HG03442 (cell line): ENCODE measurements around the gene MAPRE3.

Experiments used
- ATAC-seq: cut with Tn5 transposase; IDR thresholded peaks from one replicate; pipeline ENCODE4 v1.9.1; 2021; ENCODE audit warnings: mild to moderate bottlenecking, moderate library complexity; ENCODE audit not compliant: unreplicated experiment

MAPRE3 gene

DNA sequence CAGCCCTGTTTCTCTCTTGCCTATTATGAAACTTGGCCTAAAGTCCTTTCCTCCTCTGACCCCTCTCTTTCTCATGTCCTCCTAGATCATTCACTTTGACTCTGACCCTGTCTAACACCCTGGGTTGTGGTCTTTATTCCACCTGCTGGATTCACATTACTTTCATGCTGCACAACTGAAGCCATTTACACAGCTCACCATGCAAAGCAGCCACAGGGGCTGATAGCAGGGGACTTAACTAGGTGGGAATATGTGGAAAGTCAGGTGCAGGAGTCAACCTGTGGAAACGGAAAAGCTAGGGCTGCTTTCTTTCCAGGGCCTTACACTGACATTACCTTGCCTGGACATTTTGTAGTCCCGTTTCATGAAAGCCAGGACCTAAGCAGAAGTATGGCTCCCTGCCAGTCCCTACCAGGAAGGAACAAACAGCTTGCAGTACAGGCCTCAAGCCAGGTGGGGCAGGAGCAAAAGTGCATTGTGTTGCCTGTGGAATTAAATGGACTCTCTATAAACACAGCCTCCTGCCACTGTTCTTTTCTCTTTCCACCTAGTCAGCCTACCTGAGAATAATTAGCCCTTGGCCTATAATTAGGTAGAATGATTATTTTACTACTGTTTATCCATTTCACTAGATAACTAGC is 11.8 kb downstream of the MAPRE3 start:
- no peak for ATAC-seq

DNA sequence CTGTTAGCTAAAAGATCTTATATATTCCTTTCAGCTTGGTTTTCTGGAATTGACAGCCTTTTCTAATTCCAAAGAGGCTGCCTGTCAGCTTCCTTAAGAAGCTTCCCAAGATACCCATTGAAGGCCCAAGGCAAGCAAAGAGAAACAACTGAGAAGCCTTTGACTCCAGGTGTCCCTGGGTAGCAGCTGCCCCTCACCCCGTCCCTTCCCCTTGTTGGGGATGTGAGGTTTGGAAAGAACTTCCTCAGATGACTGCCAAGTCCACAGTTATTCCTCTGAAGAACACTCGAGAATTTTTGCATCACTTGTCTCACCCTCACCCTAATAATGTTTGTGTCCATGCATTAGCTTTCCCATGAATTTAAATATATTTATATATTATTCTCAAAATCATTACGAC is 13.3 kb downstream of the MAPRE3 start:
- ATAC-seq = no peak

DNA sequence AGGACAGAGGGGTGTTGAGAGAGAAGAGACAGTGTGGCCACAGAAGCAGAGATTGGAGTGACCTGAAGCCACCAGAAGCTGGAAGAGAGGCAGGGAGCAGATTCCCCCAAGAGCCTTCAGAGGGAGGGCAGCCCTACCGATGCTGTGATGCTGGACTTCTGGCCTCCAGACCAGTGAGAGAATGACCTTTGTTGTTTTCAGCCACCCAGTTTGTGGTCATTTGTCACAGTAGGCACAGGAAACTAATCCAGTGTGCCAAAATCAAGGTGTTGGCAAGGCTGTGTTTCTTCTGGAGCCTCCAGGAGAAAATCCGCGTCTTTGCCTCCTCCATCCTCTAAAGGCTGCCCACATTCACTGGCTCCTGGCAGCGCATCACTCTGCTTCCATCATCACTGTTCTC is 15.4 kb downstream of the MAPRE3 start:
- ATAC-seq = no peak

DNA sequence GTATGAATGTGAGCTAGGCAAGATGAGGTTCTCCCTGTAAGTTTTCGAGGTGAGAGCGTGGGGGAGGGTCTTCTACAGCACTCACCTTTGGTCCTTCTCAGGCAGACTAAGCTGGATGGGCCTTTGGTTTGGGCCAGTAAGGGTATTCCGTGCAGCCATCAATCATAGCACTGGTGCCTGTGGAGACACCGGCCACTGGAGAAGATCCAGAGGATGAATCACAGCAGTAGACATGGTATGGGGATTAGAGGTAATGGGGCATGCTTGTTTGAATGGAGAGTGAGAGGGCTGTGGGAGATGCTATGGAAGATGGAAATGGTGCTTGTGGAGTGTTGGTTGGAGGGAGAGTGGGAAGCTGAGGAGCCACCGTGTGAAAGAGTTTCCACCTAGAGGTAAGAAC is 16.1 kb downstream of the MAPRE3 start:
- ATAC-seq = no peak

DNA sequence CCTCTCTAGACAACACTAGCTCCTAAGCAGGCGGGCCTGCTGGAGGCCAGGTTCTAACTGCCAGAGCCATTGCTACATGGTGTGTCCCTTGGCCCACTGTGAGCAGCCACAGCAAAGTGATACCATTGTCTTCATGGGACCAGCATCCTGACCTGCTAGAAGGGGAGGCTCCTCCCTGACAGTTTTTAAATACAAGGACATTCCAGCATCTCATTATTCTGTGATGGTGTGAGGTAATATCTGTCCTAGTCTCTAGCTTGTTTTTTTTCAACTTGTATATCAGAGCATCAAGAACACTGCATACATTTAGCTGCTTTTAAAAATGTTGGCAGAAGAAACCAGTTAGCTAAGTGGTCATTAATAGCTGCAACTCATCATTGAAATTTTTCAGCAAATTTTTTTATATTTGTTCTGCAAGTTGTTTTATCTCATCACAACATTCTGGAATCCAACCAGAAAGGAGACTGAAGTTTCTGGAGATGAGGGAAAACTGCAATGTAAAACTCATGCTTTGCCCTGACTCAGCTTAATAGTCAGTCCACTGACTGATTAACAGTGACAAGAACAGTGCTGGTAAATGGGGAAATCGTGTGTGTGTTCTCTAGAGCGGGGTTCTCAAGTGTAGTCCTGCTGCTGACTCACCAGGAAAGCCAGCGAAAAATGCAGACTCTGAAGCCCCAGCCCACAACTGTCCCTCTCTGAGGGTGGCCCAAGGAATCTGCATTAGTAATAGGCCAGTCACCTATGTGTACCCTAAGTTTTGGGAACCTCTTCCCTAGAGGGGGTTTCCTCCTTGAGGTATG is 17.8 kb downstream of the MAPRE3 start:
- no peak for ATAC-seq

DNA sequence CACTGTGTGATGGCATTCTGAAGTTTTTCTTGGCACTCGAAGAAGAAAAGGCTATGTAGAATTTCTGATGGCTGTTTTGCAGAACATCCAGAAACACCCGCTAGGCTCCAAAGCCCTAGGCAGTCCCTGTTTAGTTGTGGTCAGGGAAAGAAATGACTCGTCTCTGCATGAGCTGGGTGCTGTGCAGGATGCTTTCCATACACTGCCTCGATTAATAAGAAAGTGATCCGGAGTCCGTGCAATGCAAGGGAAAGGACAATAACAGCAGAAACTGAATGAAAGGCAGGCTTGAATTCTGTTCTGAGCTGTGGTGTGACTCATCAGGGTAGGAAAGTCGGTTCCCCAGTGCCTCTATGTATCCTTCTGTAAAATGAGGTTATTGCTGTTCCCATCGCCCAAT is 18.7 kb downstream of the MAPRE3 start:
- no peak for ATAC-seq

DNA sequence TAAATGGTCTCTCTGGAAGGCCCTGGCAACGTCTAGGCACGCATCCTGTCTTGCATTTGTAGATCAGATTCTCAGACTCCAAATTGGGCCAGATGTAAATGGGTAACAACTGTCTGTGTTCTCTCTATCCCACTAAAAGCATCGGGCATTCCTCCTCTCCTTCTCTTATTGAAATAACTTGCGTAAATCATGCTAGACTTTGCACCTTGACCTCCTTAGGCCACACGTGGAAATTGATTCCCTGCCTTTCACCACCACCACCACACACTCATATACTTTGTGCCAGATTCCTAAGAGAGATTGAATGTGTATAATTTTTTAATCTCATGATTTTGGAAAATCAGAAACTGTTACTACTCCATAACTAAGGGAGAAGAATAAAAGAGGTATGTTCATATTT is 21.3 kb downstream of the MAPRE3 start:
- ATAC-seq = no peak

DNA sequence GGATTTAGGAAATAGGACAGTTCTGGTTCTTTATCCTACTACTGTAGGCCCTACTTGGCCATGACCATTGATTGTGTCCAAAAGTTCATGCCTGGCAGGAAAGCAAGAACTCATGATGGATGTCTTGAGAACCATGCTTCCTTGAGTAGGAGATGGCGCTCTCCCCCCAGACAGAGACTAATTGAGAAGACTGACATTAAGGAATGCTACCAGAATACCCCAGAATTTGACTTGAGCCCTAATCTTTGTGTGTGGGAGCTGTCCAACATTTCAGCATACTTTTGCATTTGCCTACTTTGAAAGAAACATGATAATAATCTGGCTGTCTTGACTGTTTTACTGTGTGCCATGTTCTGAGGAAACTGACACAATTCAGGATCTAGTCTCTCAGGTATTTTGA is 23.3 kb downstream of the MAPRE3 start:
- ATAC-seq = no peak

DNA sequence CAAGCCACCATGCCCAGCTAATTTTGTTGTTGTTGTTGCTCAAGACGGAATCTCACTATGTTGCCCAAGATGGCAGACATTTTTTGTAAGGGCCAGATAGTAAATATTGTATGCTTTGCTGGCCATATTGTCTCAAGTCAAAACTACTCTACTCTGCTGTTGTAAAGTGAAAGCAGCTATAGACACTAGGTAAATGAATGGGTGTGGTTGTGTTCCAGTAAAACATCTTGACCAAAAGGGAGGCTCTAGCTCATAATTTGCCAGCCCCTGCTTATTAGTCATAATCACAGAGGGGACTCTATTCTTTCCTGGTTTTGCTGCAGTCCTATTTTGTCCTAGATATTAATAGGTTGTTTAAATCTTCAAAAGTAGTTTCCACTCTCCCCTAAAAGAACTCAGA is 24.5 kb downstream of the MAPRE3 start:
- ATAC-seq = no peak

DNA sequence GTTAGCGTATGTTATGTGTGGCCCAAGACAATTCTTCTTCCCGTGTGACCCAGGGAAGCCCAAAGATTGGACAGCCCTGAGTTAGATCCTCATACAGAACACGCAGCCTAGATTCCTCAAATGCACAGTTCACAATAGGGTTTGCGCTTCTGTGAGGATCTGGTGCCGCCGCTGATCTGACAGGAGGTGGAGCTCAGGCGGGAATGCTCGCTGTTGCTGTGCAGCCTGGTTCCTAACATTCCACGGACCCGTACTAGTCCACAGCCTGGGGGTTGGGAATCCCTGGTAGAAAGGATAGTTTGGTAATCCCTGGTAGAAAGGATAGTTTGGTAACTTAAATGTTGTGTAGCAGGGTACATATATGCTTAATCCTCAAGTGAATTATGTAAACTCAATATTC is 27.0 kb downstream of the MAPRE3 start:
- no peak for ATAC-seq

DNA sequence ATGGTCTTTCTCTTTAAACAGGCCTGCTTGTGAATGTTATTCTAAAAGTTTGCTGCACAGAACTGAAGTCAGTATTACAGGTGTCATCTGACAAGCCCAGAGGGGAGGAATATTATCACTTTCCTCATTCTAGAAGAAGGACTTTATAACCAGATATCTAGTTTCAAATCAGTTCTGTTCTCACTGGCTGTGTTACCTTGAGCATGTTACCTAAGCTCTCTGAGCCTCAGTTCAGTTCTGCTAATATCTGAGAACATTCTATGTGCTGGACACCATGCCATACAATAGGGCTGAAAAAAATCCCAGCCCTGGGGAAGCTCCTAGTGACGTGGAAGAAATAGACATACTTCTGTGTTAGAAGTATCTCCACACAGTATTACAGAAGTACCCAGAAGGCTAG is 27.9 kb downstream of the MAPRE3 start:
- no peak for ATAC-seq

DNA sequence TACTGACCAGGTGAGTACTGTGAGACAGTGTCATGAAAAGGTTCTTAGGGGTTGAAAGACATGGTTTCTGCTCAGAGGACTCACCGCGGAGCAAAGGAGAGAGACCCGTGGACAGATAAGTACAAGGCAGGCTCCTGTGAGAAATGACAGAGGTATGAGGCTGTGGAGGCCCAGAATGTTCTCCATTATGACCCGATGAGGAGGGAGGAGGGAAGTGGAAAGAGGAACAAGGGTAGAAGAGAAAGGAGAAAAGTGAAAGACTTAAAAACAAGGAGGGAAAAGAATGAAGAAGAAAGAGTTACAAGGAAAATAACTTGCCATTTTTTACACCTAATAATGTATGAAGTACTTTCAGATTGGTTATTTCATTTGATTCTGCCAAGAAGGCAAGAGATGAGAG is 29.8 kb downstream of the MAPRE3 start:
- ATAC-seq = no peak

DNA sequence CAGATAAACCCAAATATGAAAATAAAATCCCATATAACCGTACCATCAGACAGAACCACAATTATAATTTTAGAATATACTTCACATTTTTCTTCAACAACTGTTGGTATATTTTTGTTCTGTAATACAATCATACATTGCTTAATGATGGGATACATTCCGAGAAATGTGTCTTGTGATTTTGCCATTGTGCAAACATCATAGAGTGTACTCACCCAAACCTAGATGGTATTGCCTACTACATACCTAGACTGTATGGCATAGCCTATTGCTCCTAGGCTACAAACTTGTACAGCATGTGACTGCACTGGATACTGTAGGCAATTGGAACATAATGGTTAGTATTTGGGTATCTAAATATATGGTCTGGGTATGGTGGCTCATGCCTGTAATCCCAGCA is 30.6 kb downstream of the MAPRE3 start:
- no peak for ATAC-seq

DNA sequence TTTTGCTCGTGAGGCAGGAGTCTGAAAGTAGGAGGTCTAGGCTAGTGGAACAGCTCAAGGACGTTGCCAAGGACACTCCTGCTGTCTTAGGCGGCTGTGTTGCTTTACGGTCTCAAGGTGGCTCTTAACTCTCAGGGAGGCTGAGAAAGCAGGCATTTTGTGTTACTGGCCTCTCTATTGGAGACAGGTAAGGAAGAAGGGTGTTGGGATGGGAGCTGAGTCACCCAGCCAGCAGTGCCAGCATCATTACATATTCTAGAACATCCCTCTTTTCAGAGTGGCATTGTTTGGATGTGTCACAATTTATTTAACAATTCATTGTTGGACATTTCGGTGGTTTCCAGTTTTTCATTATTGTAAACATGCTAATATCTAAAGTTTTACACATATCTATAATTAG is 31.5 kb downstream of the MAPRE3 start:
- no peak for ATAC-seq

DNA sequence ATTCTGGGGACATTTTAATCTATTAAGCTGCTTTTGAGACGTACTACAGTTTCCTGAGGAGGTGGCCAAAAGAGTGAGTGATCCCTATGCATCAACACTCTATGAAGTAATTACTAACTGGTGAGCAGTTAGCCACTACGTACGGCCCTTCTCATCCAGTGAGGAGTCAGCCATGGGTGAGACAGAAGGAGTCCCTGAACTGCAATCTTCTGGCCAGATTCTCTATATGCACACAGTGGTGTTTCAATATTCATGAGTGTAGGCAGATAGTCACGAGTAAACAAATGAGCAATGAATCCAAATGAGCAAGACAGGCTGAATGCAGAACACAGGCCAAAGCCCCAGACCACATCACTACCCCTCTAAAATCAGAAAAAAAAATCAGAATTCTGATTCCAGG is 32.6 kb downstream of the MAPRE3 start:
- ATAC-seq = no peak

DNA sequence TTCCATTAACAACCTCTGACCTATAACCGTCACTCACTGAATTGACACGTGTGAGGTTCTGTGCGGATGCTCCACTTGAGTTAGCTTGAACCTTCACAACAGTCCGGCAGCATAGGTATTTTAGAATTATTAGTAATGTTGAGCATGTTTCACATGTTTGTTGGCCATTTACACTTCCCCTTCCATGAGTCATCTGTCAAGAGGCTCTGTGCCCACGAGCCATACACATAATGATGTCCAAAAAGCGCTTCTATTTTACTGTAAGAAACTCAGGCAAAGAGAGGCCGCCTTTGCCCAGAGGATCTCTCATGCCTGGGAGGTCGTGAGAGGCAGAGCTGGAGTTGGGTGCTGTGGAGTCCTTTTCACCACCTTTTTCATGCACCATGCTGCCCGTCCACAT is 33.4 kb downstream of the MAPRE3 start:
- ATAC-seq = no peak

DNA sequence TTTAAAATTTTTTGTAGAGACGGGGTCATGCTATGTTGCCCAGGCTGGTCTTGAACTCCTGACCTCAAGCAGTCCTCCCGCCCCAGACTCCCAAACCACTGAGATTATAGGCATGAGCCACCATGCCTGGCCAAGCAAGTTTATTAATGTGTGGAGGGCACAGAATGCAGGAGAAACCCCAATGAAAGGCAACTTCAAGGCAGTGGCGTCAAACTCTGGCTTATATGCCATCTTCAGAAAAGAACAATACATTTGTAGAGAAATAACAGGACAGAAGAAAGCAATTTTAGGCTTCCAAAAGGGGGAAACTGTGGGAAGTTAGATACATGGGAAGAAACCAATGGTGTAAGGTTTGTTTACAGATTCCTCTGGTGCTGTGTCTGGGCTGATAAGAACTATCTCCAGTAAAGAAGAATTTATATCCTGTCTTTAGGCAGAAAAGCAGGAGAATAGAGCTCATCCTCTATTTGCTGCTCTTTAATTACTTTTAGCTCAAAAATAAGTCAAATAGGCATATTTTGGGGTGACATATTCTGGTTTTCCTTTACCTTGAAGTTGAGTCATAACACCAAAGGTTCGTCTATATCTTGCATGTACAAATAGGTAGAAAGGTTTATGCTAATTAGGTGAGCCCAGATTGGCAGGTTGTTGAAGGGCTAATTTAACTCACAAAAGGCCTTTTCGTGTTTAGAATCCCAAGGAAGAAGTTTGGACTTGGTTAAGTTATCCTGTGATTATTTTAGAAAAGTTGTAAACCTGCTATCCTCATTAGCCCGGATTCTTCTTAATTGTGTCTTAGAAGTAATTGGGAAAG is 36.4 kb downstream of the MAPRE3 start:
- ATAC-seq = no peak

DNA sequence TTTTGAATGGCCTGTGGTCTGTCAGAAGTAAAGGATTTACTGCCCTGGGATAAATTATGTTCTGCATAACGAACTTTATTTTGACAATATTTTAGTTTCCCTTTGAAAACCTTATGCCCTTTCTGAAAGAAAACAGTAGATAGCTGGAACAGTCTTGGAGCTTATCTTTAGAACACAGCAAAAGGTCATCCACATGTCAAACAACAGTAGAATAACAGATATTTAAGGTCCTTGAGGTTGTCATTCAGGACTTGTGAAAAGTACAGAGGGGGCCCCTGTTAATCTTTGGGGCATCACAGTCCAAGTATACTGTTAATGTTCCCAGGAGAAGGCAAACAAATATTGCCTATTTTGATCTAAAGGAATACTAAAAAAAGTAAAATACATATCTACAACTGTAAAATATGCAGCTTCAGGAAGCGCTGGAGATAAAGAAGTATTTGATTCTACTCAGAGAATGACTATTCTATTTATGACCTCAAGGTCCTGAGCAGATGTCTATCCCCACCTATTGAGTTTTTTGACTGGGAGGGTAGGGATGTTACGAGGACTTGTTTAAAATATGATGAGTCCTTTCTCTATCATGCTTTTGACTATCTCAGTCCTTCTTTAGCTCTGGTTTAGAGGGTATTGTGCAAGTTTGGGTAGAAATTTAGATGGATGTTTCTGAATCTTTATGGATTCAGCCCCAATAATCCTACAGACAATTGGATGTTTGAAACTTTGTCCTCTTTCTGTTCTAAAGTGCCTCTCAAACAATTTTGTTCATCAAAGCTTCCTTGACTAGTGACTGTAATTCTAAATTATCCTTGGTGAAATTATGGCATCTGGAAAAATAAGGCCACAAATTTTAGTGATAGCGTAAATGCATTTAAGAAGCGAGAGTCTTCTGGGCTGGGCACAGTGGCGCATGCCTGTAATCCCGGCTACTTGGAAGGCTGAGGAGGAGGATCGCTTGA is 37.3 kb downstream of the MAPRE3 start:
- no peak for ATAC-seq

DNA sequence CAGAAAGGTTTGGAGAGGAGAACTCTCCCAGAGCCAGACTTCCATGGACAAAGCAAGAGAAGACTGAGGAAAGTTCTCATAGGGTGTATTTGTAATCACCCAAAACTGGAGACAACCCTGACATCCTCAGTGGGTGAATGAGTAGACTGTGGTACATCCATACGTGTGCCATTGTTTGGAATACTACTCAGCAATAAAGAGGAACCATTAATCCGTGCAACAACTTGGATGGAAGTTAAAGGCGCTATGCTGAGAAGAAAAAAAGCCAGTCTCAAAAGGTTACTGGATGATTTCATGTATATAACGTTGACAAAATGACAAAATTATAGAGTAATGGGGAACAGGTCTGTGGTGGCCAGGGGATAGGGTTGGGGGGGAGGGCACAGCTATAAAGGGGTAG is 38.2 kb downstream of the MAPRE3 start:
- ATAC-seq = no peak

DNA sequence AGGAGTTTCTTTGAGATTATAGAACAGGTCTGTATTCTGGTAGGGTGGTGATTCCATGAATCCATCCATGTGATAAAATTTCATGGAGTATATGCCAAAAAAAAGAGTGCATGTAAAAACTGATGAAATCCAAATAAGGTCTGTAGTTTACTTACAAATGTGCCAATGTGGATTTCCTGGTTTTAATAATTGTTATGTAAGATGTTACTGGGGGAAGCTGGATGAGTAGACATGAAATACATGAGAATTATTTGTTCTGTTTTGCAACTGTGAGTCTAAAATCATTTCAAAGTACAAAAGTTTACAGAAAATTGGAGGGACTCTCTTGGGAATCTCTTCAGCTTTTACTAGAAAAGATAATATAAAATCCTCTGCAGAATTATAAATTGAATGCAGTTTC is 38.6 kb downstream of the MAPRE3 start:
- ATAC-seq = no peak

DNA sequence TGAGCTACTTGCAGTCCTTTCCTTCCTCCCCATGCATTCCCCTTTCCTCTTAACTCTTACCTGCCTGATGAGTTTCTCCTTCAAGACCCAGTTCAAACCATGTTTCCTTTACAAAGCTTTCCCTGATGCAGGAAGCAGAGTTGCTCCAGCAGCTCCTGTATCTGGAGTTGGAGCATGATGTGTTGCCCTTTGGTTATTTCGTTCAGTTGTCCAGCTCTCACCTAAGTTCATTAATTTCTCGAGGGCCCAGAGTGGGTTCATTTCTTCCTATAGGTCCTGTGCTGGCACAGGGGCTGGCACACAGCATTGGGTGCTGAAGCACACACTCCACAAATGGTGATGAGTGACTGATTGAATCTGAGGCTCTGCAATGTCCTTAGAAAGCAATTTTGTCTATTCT is 39.3 kb downstream of the MAPRE3 start:
- ATAC-seq = no peak
